Spinal cord (tissue), 10 donors: Measurements from ENCODE around the gene SPDYE1. TPM values are rescaled to one million over a fixed set of nuclear protein-coding genes. Genes with fewer than 3 reads are reported as not detected.

ENCODE experiments used
- DNase-seq, 6 donors: peaks; one replicate each; pipeline versions ENCODE4 v3.0.0 to v3.0.0-alpha.2; 2013 to 2015; ENCODE audit warnings: low spot score in 6 of 6, low read depth in 4 of 6
- H3K27ac ChIP-seq: one replicate; pipeline ENCODE4 v1.5.1; 2013; ENCODE audit warnings: low read depth, low read length, control low read depth
- H3K27me3 ChIP-seq: one replicate; pipeline ENCODE4 v1.6.1; 2013; ENCODE audit warnings: low read length; ENCODE audit not compliant: control insufficient read depth, insufficient read depth
- H3K36me3 ChIP-seq: one replicate; pipeline ENCODE4 v1.6.1; 2013; ENCODE audit warnings: low read length; ENCODE audit not compliant: control insufficient read depth, insufficient read depth
- H3K4me1 ChIP-seq: one replicate; pipeline ENCODE4 v1.6.1; 2013; ENCODE audit warnings: low read length; ENCODE audit not compliant: control insufficient read depth, insufficient read depth
- H3K4me3 ChIP-seq: one replicate; pipeline ENCODE4 v1.5.1; 2013; ENCODE audit warnings: low read depth, low read length, control low read depth
- H3K9me3 ChIP-seq: one replicate; pipeline ENCODE4 v1.6.1; 2013; ENCODE audit warnings: low read length; ENCODE audit not compliant: control insufficient read depth, insufficient read depth
- WGBS: methylation state at CpG from one replicate; pipeline ENCODE4 v1.1.5; 2013; ENCODE audit warnings: missing lambda C conversion rate; ENCODE audit not compliant: insufficient coverage; 5-methylcytosine and 5-hydroxymethylcytosine counted together
- polyA plus RNA-seq, 2 donors: library from polyadenylated mRNA; unstranded; fragments of 120-200 nt; gene quantifications; one replicate each; pipeline ENCODE4 v1.2.1, GENCODE V29; 2013; ENCODE audit not compliant: insufficient read length in 2 of 2
- total RNA-seq, 2 donors: library from RNA; depleted of rRNA in 1 of 2; stranded (reverse); fragments of 120-200 nt in 1 of 2; fragments of >200 nt in 1 of 2; gene quantifications; one replicate each; pipeline versions ENCODE4 v1.2.3 to v1.2.4, GENCODE V29; 2013 to 2014
- donor health status: healthy.

The SPDYE1 gene
- total and polyA plus RNA-seq, 4 donors, result 0.10 to 4.1 (median 0.33) TPM; not detected in 1

DNA sequence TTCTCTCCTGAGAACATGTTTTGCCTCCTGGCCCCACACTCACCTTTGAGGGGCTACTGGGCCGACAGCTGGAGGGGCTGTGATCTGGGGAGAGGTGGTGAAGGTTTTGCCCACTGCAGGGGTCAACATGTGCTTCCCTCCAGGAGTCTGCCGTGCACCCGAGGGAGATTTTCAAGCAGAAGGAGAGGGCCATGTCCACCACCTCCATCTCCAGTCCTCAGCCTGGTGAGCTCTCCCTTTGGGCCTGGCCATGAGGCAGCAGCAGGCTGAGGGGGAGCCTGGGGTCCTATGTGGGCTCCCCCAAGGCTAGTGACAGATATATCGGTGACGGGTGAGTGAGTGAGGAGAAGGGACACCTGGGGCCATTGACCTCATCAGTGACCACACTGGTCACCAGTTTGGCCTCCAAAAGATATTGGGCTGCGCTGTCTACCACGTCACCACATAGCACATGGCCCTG, 61.1 kb downstream of the SPDYE1 start:
- WGBS, result 95% methylated on average over 3 of the region's 7 CpGs
- H3K36me3 ChIP-seq, result peaks cover 78% of the 10 kb centered on the region
- DNase-seq, result no peak

DNA sequence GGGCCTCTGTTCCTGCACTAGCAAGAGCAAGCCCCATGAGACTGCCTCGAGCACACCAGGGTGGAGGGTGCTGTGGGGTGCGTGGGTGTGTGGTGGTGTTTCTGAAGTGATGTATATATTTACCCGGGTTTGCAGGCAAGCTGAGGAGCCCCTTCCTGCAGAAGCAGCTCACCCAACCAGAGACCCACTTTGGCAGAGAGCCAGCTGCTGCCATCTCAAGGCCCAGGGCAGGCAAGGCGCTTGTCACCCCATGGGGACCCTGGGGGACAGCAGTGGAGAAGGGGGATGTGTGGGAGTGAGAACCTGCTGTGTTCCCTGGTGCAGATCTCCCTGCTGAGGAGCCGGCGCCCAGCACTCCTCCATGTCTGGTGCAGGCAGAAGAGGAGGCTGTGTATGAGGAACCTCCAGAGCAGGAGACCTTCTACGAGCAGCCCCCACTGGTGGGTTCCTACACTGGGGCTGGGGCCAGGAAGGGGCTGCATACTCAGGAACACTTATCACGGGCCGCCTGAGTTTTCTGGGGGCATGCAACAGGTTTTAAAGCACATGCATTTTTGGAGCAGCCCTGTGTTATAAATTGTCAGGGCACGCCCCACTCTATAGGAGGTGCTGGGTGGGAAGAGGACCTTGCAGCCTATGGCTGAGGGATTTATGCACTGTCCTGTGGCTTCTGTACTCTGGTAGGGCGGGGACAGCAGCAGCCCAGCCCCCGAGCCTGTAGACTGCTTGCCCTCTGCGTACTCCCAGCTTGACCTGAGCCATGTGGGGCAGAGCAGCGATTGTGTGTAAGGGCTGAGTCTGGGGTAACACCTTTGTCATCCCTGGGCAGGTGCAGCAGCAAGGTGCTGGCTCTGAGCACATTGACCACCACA, 61.8 kb downstream of the SPDYE1 start:
- 96% methylated on average over 9 of the region's 14 CpGs for WGBS
- DNase-seq, result no peak
- Histone ChIP-seq H3K4me1 (peaks cover 36% of the 10 kb centered on the region), H3K4me3 (no peak overlapping the region), H3K27me3 (no peaks in the 10 kb centered on the region), H3K27ac (no peak overlapping the region), H3K9me3 (no peaks in the 10 kb centered on the region), H3K36me3 (peaks cover 82% of the 10 kb centered on the region)

More for the DNA sequence above, 61.1 kb downstream of the SPDYE1 start:
- Histone ChIP-seq H3K27me3 (no peaks in the 10 kb centered on the region), H3K4me1 (peaks cover 29% of the 10 kb centered on the region), H3K27ac (no peak overlapping the region), H3K9me3 (no peaks in the 10 kb centered on the region), H3K4me3 (no peak overlapping the region)

Other genes starting within 250 kb of the SPDYE1 start
- gene BLVRA, start 239.2 kb upstream of the SPDYE1 start, total RNA-seq, result 10 to 100 TPM; 22.6 to 37.7 TPM
- 10 to 100 TPM; 48.0 to 48.9 TPM for gene BLVRA, start 239.2 kb upstream of the SPDYE1 start, polyA plus RNA-seq
- gene MRPS24, start 128.4 kb upstream of the SPDYE1 start, total RNA-seq, result 100 to 1,000 TPM in 1 of 2 donors, 10 to 100 TPM in 1; 26.7 to 103 TPM
- gene MRPS24, start 128.4 kb upstream of the SPDYE1 start, polyA plus RNA-seq, result 100 to 1,000 TPM; 106 to 108 TPM
- 10 to 100 TPM; 26.4 to 33.5 TPM for gene URGCP, start 91.3 kb upstream of the SPDYE1 start, total RNA-seq
- 10 to 100 TPM; 36.8 to 44.3 TPM for gene URGCP, start 91.3 kb upstream of the SPDYE1 start, polyA plus RNA-seq
- 10 to 100 TPM; 20.7 to 30.9 TPM for gene UBE2D4, start 71.5 kb upstream of the SPDYE1 start, total RNA-seq
- gene UBE2D4, start 71.5 kb upstream of the SPDYE1 start, polyA plus RNA-seq, result 10 to 100 TPM; 41.9 to 42.0 TPM
- gene DBNL, start 46.8 kb downstream of the SPDYE1 start, total RNA-seq, result 10 to 100 TPM; 46.5 to 93.2 TPM
- gene DBNL, start 46.8 kb downstream of the SPDYE1 start, polyA plus RNA-seq, result 10 to 100 TPM; 84.8 to 90.3 TPM
- 10 to 100 TPM in 1 of 2 donors, 1 to 10 TPM in 1; 3.5 to 10.7 TPM for gene PGAM2, start 67.7 kb downstream of the SPDYE1 start, total RNA-seq
- gene PGAM2, start 67.7 kb downstream of the SPDYE1 start, polyA plus RNA-seq, result 10 to 100 TPM; 13.3 to 13.6 TPM
- 10 to 100 TPM in 1 of 2 donors, 1 to 10 TPM in 1; 8.8 to 16.3 TPM for gene POLM, start 84.6 kb downstream of the SPDYE1 start, total RNA-seq
- gene POLM, start 84.6 kb downstream of the SPDYE1 start, polyA plus RNA-seq, result 10 to 100 TPM; 14.4 to 22.6 TPM
- gene AEBP1, start 106.4 kb downstream of the SPDYE1 start, total RNA-seq, result 100 to 1,000 TPM in 1 of 2 donors, 10 to 100 TPM in 1; 39.9 to 102 TPM
- 10 to 100 TPM; 61.3 to 83.2 TPM for gene AEBP1, start 106.4 kb downstream of the SPDYE1 start, polyA plus RNA-seq
- 10 to 100 TPM; 40.7 to 94.7 TPM for gene POLD2, start 125.7 kb downstream of the SPDYE1 start, total RNA-seq
- 100 to 1,000 TPM; 106 to 115 TPM for gene POLD2, start 125.7 kb downstream of the SPDYE1 start, polyA plus RNA-seq
- under 1 TPM in 1 of 2 donors, not detected in 1; 0.66 TPM for gene MYL7, start 143.4 kb downstream of the SPDYE1 start, total RNA-seq
- gene MYL7, start 143.4 kb downstream of the SPDYE1 start, polyA plus RNA-seq, result 1 to 10 TPM; 2.2 to 4.5 TPM
- gene GCK, start 191.5 kb downstream of the SPDYE1 start, total RNA-seq, result 1 to 10 TPM; 4.8 to 5.1 TPM
- 10 to 100 TPM; 13.9 to 14.0 TPM for gene GCK, start 191.5 kb downstream of the SPDYE1 start, polyA plus RNA-seq
- 10 to 100 TPM; 48.0 to 51.6 TPM for gene YKT6, start 203.1 kb downstream of the SPDYE1 start, total RNA-seq
- 100 to 1,000 TPM; 106 to 115 TPM for gene YKT6, start 203.1 kb downstream of the SPDYE1 start, polyA plus RNA-seq